Activated naive CD8-positive, alpha-beta T cell treated with anti-CD3 and anti-CD28 coated beads, Interleukin-2, amount 10 ng/mL, durations not matched to agents 7 days and 5 days (primary cell): ENCODE results near the gene TBC1D32. TPM values are rescaled to one million over a fixed set of nuclear protein-coding genes. Genes with fewer than 3 reads are reported as not detected.
"Not testable (repeated sequence)": the region's sequence is repeated elsewhere in the genome, so short reads cannot be mapped to it uniquely, and the experiment has no call there.

Experiments
- ATAC-seq: fragments of 150-1000 bp; cut with Tn5 transposase; one replicate; pipeline ENCODE4 v1.10.0; 2021; ENCODE audit warnings: low read depth, moderate library complexity
- POLR2A ChIA-PET: fragments of 350-600 bp; sonication (Branson Sonifier 250); formaldehyde crosslinking; loops from one replicate; lab custom pipeline; 2021; ENCODE audit warnings: antibody characterized with exemption; lab: Charles Lee
- DNase-seq: peaks from one replicate; pipeline ENCODE4 v3.0.0; 2021
- H3K27ac Mint-ChIP-seq: one replicate; pipeline ENCODE4 v1.8.0; 2022; ENCODE audit warnings: mild to moderate bottlenecking, mixed read lengths
- H3K27me3 Mint-ChIP-seq: one replicate; pipeline ENCODE4 v1.8.0; 2022; ENCODE audit warnings: mild to moderate bottlenecking, moderate library complexity, mixed read lengths
- H3K36me3 Mint-ChIP-seq: one replicate; pipeline ENCODE4 v1.8.0; 2021; ENCODE audit warnings: mild to moderate bottlenecking, mixed read lengths
- H3K4me1 Mint-ChIP-seq: one replicate; pipeline ENCODE4 v1.8.0; 2021; ENCODE audit warnings: mixed read lengths
- H3K4me3 Mint-ChIP-seq: one replicate; pipeline ENCODE4 v1.8.0; 2022; ENCODE audit warnings: mild to moderate bottlenecking, moderate library complexity, mixed read lengths
- H3K9me3 Mint-ChIP-seq: one replicate; pipeline ENCODE4 v1.8.0; 2021; ENCODE audit warnings: mixed read lengths
- total RNA-seq, 2 experiments: library from RNA; stranded (reverse); gene quantifications; one replicate each; pipeline ENCODE4 v1.2.3, GENCODE V29; 2021

TBC1D32 gene
- total RNA-seq, 2 experiments from 2014 or later, result 12.1 to 13.1 TPM

DNA sequence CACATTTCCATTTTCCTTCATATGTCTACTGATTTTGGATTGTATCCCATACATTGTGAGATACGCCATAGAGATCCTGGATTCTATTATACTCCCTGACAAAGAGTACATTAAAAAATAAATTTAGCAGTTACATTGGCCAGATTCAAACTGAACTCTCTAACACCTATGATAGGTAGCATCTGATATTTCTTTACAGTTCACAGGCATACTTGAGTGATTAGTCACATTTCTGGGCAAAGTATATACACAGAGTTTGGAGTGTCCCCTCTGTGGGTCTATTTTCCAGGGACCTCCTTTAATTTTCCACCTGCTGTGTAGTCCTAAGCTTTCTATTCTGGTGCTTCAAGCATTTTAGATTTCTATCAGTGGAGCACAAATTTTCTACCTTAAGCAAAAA is 96.4 kb downstream of the TBC1D32 start:
- DNase-seq (no peak), ATAC-seq (no peak)
- no peaks in the 10 kb centered on the region for H3K9me3 Mint-ChIP-seq
- POLR2A ChIA-PET, result no interaction called here
- no peak overlapping the region for H3K4me3 Mint-ChIP-seq
- H3K27me3 Mint-ChIP-seq, result no peaks in the 10 kb centered on the region
- peaks cover 19% of the 10 kb centered on the region for H3K36me3 Mint-ChIP-seq
- H3K27ac Mint-ChIP-seq, result no peak overlapping the region
- peaks cover 2% of the 10 kb centered on the region for H3K4me1 Mint-ChIP-seq

GRCh38 chr6:121236984-121237383 is 97.3 kb downstream of the TBC1D32 start:
- DNase-seq (no peak), ATAC-seq (no peak)
- H3K4me1 Mint-ChIP-seq, result peaks cover 2% of the 10 kb centered on the region
- POLR2A ChIA-PET, result no interaction called here
- no peaks in the 10 kb centered on the region for H3K27me3 Mint-ChIP-seq
- no peak overlapping the region for H3K4me3 Mint-ChIP-seq
- H3K27ac Mint-ChIP-seq, result no peak overlapping the region
- H3K36me3 Mint-ChIP-seq, result peaks cover 22% of the 10 kb centered on the region
- no peaks in the 10 kb centered on the region for H3K9me3 Mint-ChIP-seq

DNA sequence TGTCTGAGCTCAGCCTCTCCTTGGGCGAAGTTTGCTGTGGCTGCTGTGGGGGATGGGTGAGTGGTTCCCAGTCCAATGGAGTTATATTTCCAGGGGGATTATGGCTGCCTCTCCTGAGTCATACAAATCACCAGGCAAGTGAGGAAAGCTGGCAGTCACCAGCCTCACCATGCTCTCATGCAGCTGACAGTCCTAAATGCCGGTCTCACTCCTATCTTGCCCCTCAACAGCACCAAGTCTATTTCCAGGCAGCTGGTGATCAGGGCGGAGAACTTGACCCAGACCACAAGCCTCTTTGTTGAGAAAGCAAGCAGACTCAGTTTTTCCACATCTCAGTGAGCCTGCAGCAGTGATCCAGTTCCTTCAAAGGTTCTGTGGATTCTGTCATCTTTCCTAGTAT is 98.9 kb downstream of the TBC1D32 start:
- DNase-seq, result no peak
- Mint-ChIP-seq H3K36me3 (peaks cover 21% of the 10 kb centered on the region), H3K4me3 (no peak overlapping the region), H3K4me1 (peaks cover 2% of the 10 kb centered on the region), H3K9me3 (no peaks in the 10 kb centered on the region), H3K27me3 (no peaks in the 10 kb centered on the region), H3K27ac (no peak overlapping the region)
- ATAC-seq, result no peak
- POLR2A ChIA-PET, result no interaction called here

GRCh38 chr6:121223930-121224329 is 110.3 kb downstream of the TBC1D32 start:
- Mint-ChIP-seq H3K27ac (no peak overlapping the region), H3K4me3 (no peak overlapping the region), H3K9me3 (peaks cover 1% of the 10 kb centered on the region), H3K27me3 (no peaks in the 10 kb centered on the region), H3K4me1 (no peaks in the 10 kb centered on the region), H3K36me3 (peaks cover 13% of the 10 kb centered on the region)
- DNase-seq, result no peak
- POLR2A ChIA-PET, result no interaction called here
- no peak for ATAC-seq

- Mint-ChIP-seq H3K9me3 (peaks cover 1% of the 10 kb centered on the region), H3K27ac (no peak overlapping the region), H3K27me3 (no peaks in the 10 kb centered on the region), H3K36me3 (peaks cover 15% of the 10 kb centered on the region), H3K4me1 (no peaks in the 10 kb centered on the region), H3K4me3 (no peak overlapping the region)
- POLR2A ChIA-PET, result no interaction called here
- DNase-seq (no peak), ATAC-seq (no peak)
Measured at GRCh38 chr6:121223212-121223611, 111.1 kb downstream of the TBC1D32 start.

DNA sequence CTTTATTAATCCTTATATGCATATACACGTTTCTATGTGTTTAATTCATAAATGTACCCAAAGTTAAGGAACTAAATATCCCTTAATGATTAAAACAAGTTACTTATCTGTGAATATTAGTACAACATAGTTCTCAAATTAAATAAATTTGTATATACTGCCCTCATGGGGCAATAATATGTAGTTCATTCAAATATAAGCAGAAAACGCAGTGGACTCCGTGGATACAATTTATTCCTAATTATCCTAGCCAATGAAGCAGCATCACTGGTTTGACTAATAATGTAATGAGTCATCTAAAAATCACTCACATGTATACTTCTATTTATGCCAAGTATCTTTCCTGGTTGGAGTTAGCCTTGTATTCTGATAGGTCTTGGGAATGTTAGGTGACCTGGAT is 111.6 kb downstream of the TBC1D32 start:
- POLR2A ChIA-PET, result no interaction called here
- Mint-ChIP-seq H3K27me3 (no peaks in the 10 kb centered on the region), H3K27ac (no peak overlapping the region), H3K9me3 (peaks cover 3% of the 10 kb centered on the region), H3K4me3 (no peak overlapping the region), H3K36me3 (peaks cover 20% of the 10 kb centered on the region), H3K4me1 (no peaks in the 10 kb centered on the region)
- ATAC-seq (no peak), DNase-seq (no peak)

GRCh38 chr6:121216928-121217327 is 117.4 kb downstream of the TBC1D32 start:
- Mint-ChIP-seq H3K9me3 (peaks cover 19% of the 10 kb centered on the region), H3K4me1 (no peaks in the 10 kb centered on the region), H3K4me3 (no peak overlapping the region), H3K27ac (no peak overlapping the region), H3K36me3 (peaks cover 53% of the 10 kb centered on the region), H3K27me3 (no peaks in the 10 kb centered on the region)
- DNase-seq (no peak), ATAC-seq (no peak)
- POLR2A ChIA-PET, result no interaction called here

GRCh38 chr6:121213341-121213740 is 120.9 kb downstream of the TBC1D32 start:
- Mint-ChIP-seq H3K9me3 (peaks cover 18% of the 10 kb centered on the region), H3K36me3 (peaks cover 46% of the 10 kb centered on the region)
- H3K27ac Mint-ChIP-seq, H3K4me1 Mint-ChIP-seq, H3K27me3 Mint-ChIP-seq, H3K4me3 Mint-ChIP-seq, POLR2A ChIA-PET, ATAC-seq, DNase-seq: not testable (repeated sequence)

DNA sequence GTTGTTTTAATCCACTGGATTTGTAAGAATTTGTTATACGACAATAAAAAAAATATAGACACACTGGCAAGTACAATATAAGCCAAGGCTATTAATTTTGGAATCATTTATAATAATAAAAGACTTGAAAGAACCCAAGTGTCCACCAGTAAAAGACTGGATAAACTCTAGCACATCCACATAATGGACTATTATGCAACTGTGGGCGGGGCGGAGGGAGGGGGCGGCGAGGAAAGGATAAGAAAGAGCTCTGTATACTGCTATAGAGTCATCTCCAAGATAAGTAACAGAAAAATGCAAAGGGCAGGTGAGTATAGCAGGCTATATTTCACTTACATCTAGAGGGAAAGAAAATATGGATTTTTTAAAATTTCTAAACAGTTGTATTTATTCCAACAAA is 123.3 kb downstream of the TBC1D32 start:
- Mint-ChIP-seq H3K36me3 (peaks cover 37% of the 10 kb centered on the region), H3K4me3 (no peak overlapping the region)

GRCh38 chr6:121205569-121205968 is 128.7 kb downstream of the TBC1D32 start:
- Mint-ChIP-seq H3K36me3 (peaks cover 24% of the 10 kb centered on the region), H3K9me3 (no peaks in the 10 kb centered on the region), H3K4me3 (no peak overlapping the region), H3K4me1 (peaks cover 4% of the 10 kb centered on the region), H3K27ac (no peak overlapping the region), H3K27me3 (no peaks in the 10 kb centered on the region)
- DNase-seq (no peak), ATAC-seq (no peak)
- POLR2A ChIA-PET, result no interaction called here

More for the DNA sequence above, 123.3 kb downstream of the TBC1D32 start:
- no peak overlapping the region for H3K27ac Mint-ChIP-seq
- ATAC-seq (no peak), DNase-seq (no peak)
- no peaks in the 10 kb centered on the region for H3K27me3 Mint-ChIP-seq
- POLR2A ChIA-PET, result no interaction called here
- peaks cover 8% of the 10 kb centered on the region for H3K9me3 Mint-ChIP-seq
- no peaks in the 10 kb centered on the region for H3K4me1 Mint-ChIP-seq

GRCh38 chr6:121201105-121201504 is 133.2 kb downstream of the TBC1D32 start:
- Mint-ChIP-seq H3K36me3 (peaks cover 13% of the 10 kb centered on the region), H3K9me3 (peaks cover 1% of the 10 kb centered on the region), H3K4me1 (peaks cover 4% of the 10 kb centered on the region), H3K27ac (no peak overlapping the region), H3K4me3 (no peak overlapping the region), H3K27me3 (no peaks in the 10 kb centered on the region)
- POLR2A ChIA-PET, result no interaction called here
- ATAC-seq, result no peak
- DNase-seq, result no peak

DNA sequence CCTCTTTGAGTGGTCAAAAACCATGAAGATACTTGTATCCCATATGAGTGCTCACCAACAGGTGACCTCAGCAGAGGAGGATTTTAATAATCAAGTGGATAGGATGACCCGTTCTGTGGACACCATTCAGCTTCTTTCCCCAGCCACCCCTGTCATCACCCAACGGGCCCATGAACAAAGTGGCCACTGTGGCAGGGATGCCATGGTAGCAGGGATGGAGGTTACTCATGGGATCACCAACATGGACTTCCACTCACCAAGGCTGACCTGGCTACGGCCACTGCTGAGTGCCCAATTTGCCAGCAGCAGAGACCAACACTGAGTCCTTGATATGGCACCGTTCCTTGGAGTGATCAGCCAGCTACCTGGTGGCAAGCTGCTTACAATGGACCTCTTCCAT is 138.2 kb downstream of the TBC1D32 start:
- H3K36me3 Mint-ChIP-seq, H3K9me3 Mint-ChIP-seq, POLR2A ChIA-PET, H3K4me1 Mint-ChIP-seq, H3K4me3 Mint-ChIP-seq, H3K27ac Mint-ChIP-seq, ATAC-seq, DNase-seq, H3K27me3 Mint-ChIP-seq: not testable (repeated sequence)

- no peaks in the 10 kb centered on the region for H3K4me1 Mint-ChIP-seq
- ATAC-seq (no peak), DNase-seq (no peak)
- no peak overlapping the region for H3K4me3 Mint-ChIP-seq
- POLR2A ChIA-PET, result no interaction called here
- H3K9me3 Mint-ChIP-seq, result no peaks in the 10 kb centered on the region
- no peaks in the 10 kb centered on the region for H3K27me3 Mint-ChIP-seq
- H3K27ac Mint-ChIP-seq, result no peak overlapping the region
- H3K36me3 Mint-ChIP-seq, result no peaks in the 10 kb centered on the region
Measured at GRCh38 chr6:121190122-121190521, 144.2 kb downstream of the TBC1D32 start.

DNA sequence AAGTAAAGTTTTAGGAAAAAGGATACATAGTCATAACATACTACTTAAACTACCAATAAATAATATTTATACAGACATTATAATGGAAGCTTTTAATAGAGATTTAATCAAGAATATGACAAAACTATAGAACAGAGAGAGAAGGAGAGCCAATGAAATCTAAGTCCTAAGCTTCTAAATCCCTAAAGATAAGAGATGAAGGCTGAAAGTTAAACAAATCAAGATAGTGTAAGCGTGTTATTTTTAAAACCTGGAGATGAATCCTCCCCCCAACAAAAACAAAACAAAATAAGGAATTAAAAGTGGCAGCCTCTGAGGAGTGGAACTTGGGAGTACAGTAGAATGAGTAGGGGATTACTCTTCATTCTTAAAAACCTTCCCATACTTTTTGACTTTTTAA is 145.9 kb downstream of the TBC1D32 start:
- ATAC-seq, result no peak
- Mint-ChIP-seq H3K27me3 (no peaks in the 10 kb centered on the region), H3K4me1 (no peaks in the 10 kb centered on the region), H3K9me3 (no peaks in the 10 kb centered on the region), H3K27ac (no peak overlapping the region), H3K4me3 (no peak overlapping the region), H3K36me3 (no peaks in the 10 kb centered on the region)
- no peak for DNase-seq
- POLR2A ChIA-PET, result no interaction called here

- no peak overlapping the region for H3K27ac Mint-ChIP-seq
- no peak overlapping the region for H3K4me3 Mint-ChIP-seq
- no peaks in the 10 kb centered on the region for H3K36me3 Mint-ChIP-seq
- H3K9me3 Mint-ChIP-seq, result no peaks in the 10 kb centered on the region
- POLR2A ChIA-PET, result no interaction called here
- no peaks in the 10 kb centered on the region for H3K4me1 Mint-ChIP-seq
- DNase-seq (no peak), ATAC-seq (no peak)
- H3K27me3 Mint-ChIP-seq, result no peaks in the 10 kb centered on the region
Measured at GRCh38 chr6:121187833-121188200, 146.5 kb downstream of the TBC1D32 start.
